ENCODE measurements around the gene SYCE3.

Gene SYCE3

DNA sequence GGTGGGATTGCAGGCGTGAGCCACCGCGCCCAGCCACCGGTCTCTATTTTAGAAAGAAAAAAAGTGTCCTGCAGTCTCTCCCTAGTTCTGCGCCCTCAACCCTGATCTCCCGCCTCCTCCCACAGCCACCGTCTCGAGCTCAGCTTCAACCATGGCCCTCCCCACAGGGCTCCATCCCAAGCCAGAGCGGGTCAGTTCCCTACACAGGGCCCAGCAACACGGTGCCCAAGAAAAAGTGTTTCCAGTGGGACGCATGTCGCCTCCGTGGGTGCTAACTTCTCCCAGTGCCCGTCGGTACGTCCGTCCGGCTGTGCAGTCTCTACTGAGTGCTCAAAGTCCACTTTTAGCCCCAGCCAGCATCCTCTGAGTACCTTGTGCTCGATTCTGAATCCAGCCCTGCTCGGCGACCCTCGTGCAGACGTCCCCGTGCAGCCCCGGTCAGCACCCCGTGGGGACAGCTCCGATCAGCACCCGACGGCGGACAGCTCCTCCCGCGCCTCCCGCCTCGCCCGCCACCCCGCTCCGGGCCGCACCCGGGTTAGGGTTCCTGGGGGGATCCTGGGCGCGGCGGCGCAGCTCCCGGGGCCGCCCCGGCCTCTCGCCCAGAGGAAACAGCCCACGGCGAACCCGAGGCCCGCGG lies 37.2 kb upstream of the SYCE3 start:
- DNase-seq, result no peak

- DNase-seq, result no peak
Observed at GRCh38 chr22:50597097-50597496, 34.4 kb upstream of the SYCE3 start.

- DNase-seq, result no peak
Observed at GRCh38 chr22:50595189-50595588, 32.5 kb upstream of the SYCE3 start.

- no peak for DNase-seq
Observed at GRCh38 chr22:50587407-50587806, 24.7 kb upstream of the SYCE3 start.

DNA sequence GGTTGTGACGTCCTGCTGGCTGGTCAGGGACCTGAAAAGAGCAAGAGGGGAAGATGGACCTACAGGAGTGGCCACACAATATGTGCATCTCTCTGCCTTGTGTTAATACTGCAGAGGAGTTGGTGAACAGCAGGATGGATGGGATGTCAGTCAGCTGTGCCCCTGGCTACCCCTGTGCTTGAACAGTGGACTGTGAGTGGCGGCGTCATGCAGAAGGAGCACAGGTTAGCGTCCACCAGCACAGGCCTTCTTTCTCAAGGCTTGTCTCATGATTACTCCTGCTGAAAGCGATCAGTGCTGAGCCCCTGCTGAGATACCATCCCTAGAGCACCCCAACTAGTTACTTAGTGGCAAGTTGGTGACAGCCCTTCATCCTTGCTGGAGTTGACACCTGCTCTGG lies 23.7 kb upstream of the SYCE3 start:
- no peak for DNase-seq

DNA sequence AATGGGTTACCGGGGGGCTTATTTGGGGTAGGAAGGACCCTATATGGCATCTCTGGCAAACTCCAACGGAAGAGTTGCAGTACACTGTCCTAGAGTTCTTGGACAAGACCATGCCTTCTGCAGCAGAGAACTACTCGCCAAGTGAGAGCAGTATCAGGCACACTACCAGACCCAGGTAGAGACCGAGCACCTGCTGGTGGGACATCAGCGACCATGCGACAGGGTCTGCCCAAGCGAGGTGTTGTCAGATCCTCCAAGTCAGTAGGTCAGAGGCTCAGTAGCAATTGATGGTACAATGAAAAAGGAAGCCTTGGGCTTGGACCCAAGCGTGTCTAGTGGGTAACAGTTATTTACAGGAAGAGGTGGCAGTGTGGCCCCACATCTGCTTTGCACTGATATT lies 23.1 kb upstream of the SYCE3 start:
- no peak for DNase-seq

DNA sequence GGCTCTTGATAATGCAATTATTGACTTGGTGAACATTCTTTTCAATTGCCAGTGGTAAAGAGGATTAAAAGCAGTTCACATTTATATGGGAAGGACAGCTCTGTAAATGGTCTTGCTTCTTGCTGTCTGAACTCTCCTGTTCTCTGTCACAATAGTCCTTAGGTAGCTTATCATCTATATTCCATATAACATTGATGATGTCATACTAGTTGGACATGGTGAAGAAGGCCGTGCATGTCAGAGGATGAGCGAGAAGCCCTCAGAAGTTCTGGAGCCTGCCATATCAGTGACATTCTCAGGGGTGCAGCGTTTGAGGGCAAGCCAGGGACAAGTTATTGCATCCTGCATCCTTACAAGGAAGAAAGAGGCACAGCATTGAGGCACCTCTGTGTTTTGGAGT lies 22.5 kb upstream of the SYCE3 start:
- no peak for DNase-seq

GRCh38 chr22:50584106-50585096 lies 21.7 kb upstream of the SYCE3 start:
- DNase-seq, result no peak

- no peak for DNase-seq
Observed at GRCh38 chr22:50583294-50583861, 20.7 kb upstream of the SYCE3 start.

- peak; percentile 96 for DNase-seq
Observed at GRCh38 chr22:50582493-50583293, 20.0 kb upstream of the SYCE3 start, which contains the start of gene CHKB. TSS of gene CHKB (minus strand) at chr22:50582849. CDS start at chr22:50582781, 68 bp downstream.

GRCh38 chr22:50581950-50582492 lies 19.3 kb upstream of the SYCE3 start:
- DNase-seq, result no peak

GRCh38 chr22:50581031-50581949 lies 18.6 kb upstream of the SYCE3 start:
- no peak for DNase-seq

DNA sequence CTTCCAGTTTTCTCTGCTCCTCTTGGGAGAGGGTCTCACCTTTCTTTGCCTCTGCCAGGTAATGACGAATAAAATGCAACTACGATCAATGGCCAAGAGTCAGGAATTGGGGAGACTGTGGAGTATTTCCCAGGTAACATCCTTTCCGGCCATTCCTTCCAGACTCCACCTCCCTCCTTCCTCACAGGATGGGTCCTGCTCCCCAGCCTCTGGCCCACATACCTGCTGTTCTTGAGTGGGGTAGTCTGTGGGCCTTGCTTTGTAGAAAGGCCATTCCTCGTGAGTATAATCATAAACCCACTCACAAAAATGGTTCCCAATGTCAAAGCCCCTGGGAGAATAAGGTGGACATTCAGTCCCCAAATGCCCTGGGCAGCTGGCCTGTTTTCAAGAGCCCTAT lies 17.0 kb upstream of the SYCE3 start:
- DNase-seq, result no peak

DNA sequence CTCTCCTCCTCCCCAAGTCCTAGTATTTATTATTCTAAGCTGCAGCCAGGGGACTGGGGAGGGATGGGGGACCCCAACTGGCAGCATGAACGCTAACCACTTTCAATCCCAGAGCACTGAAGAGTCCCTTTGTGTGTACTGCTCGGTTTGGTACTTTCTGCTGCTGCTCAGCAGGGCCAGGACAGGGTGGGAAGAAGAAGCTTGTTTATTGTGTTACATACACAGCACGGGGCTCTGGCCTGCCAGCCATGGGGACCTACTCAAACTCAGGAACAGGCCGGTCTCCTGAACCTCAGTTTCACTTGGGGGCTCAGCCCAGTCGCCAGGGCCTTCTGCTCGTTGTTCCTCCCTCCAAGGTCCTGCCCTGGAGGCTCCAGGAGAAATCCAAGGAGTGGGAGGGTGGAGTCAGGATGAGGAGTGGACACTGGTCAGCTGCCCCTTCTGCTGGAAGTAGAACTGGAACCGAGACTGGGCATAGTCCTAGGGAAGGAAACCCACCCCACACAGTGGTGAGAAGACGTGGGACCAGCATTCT lies 16.1 kb upstream of the SYCE3 start:
- no peak for DNase-seq

GRCh38 chr22:50577987-50578775 lies 15.5 kb upstream of the SYCE3 start, which contains the start of gene CPT1B:
TSS of gene CPT1B (minus strand) at chr22:50578427. CDS start at chr22:50577915, 512 bp downstream.
- no peak for DNase-seq

- DNase-seq, result no peak
Observed at GRCh38 chr22:50577697-50577986, 14.9 kb upstream of the SYCE3 start.

- DNase-seq, result no peak
Observed at GRCh38 chr22:50576806-50577696, 14.3 kb upstream of the SYCE3 start.

DNA sequence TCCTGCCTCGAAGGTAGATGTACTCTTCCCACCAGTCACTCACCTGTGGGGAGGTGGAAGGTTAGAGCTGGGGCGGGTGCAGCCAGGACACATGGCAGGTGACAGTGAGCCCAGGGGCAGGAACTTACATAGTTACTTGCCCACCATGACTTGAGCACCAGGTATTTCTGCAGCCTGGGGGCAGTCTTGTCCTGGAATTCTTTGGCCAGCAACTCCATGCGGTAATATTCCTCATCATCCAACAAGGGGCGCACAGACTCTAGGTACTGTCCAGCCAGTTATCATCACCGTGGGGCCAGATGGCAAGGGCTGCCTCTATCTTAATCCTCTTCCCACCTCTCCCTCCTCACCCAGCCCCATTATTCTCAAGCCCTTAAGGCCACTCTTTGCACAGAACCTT lies 13.4 kb upstream of the SYCE3 start:
- DNase-seq, result peak in 1 of 2 experiments; percentile 22

DNA sequence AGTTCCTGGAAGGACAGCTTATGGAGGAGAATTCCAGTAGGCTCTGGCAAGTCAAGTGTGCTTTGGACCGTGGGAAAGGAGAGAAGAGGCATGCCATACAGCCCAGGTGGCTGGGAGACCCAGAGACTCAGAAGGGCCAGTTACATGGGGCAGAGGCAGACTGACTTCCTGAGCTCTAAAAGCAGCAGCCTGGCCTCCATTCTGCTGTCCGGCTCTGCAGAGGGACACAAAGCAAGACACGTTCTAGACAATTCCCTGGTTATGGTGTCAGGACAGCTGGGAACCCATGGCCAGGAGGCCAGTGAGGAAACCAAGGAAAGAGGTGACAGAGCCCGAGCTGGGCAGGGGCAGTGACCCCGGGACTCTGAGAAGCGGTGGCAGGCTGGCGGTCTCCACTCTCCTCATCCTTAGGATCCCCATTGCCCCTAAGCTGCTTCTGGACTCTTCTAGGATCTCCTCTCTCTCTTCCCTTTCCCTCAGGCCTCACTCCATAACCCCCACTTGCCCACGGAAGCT lies 12.8 kb upstream of the SYCE3 start:
- DNase-seq, result no peak
